ENCODE measurements around the gene GSTO2. TPM values are rescaled to one million over a fixed set of nuclear protein-coding genes. Genes with fewer than 3 reads are reported as not detected.

GSTO2 gene
- total and polyA plus RNA-seq, 2 of the 13 experiments (the other 11 are each of a cell fraction or from before 2014, with no cell fraction given): 2.1 to 7.9 TPM

GRCh38 chr10:104288355-104288754 lies 19.4 kb downstream of the GSTO2 start (continued):
- TF ChIP-seq DR1 (CRISPR knock-in tag; IDR thresholded peaks at IDR 0.05) (no peak), ZNF235 (CRISPR knock-in tag; IDR thresholded peaks at IDR 0.05; ENCODE audit: borderline replicate concordance) (no peak), SRY (CRISPR knock-in tag; IDR thresholded peaks at IDR 0.05) (no peak), ZNF609 (CRISPR knock-in tag; IDR thresholded peaks at IDR 0.05; ENCODE audit: borderline replicate concordance) (peak; percentile 97), ZSCAN20 (CRISPR knock-in tag; IDR thresholded peaks at IDR 0.05; ENCODE audit: borderline replicate concordance) (no peak), IKZF1 (IDR thresholded peaks at IDR 0.05) (no peak), ZNF800 (CRISPR knock-in tag; IDR thresholded peaks at IDR 0.05) (no peak), RARG (CRISPR knock-in tag; IDR thresholded peaks at IDR 0.05; ENCODE audit: low read depth) (no peak), ATF3 (CRISPR knock-in tag; IDR thresholded peaks at IDR 0.05) (no peak), MTF1 (CRISPR knock-in tag; IDR thresholded peaks at IDR 0.05) (no peak), HNF4A (CRISPR knock-in tag; IDR thresholded peaks at IDR 0.05) (peak; percentile 90), SIX1 (CRISPR knock-in tag; IDR thresholded peaks at IDR 0.05; ENCODE audit: borderline replicate concordance) (peak; percentile 77; the same call in 1 of the 2 replicates), EP300 (IDR thresholded peaks at IDR 0.05; ENCODE audit: low read depth in 2 of 2, low read length in 2 of 2) (peak in 1 of 2 experiments; percentile 99; a peak in 2 of 4 replicates), EP300 (CRISPR knock-in tag; IDR thresholded peaks at IDR 0.05; ENCODE audit: borderline replicate concordance) (peak; percentile 93), HDAC1 (CRISPR knock-in tag; IDR thresholded peaks at IDR 0.05) (peak; percentile 62), SNAPC5 (CRISPR knock-in tag; IDR thresholded peaks at IDR 0.05; ENCODE audit: borderline replicate concordance) (no peak), KDM6A (CRISPR knock-in tag; IDR thresholded peaks at IDR 0.05; ENCODE audit: low read depth) (peak; percentile 93), ZSCAN5A (CRISPR knock-in tag; IDR thresholded peaks at IDR 0.05; ENCODE audit: borderline replicate concordance) (no peak; the same call in 1 of the 2 replicates)

Data from HepG2 (cell line).